ENCODE measurements around the gene HSD17B2.

The HSD17B2 gene

GRCh38 chr16:82031116-82032084 lies 3.7 kb upstream of the HSD17B2 start:
- Mint-ChIP-seq H3K4me3 (no peak overlapping the region), H3K36me3 (ENCODE audit: low read depth) (no peaks in the 10 kb centered on the region), H3K27me3 (peaks cover 14% of the 10 kb centered on the region), H3K4me1 (ENCODE audit: low read depth) (no peaks in the 10 kb centered on the region), H3K9me3 (no peaks in the 10 kb centered on the region), H3K27ac (no peak overlapping the region)
- intact Hi-C loops (cut with micrococcal nuclease): loop anchor here (1.0 to 5.0 kb wide), 2 partner anchors 199 to 426 kb away; no protein-coding TSS in a partner anchor

DNA sequence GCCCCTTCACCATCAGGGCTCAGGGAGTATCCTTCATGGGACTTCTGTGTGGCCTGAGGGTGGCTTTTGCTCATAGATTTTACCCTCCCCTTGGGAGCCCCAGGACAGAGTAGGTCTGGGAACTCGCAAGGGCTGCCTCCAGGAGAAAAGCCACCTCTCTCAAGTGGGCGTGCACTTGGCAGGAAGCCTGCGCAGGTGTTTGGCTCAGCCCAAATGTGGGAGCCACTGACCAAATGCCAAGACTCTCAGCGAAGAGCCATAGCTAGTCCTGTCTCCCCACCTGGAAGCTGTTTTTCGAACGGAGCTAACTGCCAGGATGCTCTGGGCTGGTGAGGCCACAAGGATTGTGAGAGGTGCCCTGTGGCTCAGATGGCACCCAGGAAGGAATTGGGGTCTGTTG lies 2.0 kb upstream of the HSD17B2 start:
- intact Hi-C loops (cut with micrococcal nuclease): loop anchor here (5.0 kb wide), 1 partner anchor 424 kb away; no protein-coding TSS in a partner anchor
- H3K4me1 Mint-ChIP-seq (ENCODE audit: low read depth): no peaks in the 10 kb centered on the region
- H3K27me3 Mint-ChIP-seq: peaks cover 14% of the 10 kb centered on the region
- no peaks in the 10 kb centered on the region for H3K9me3 Mint-ChIP-seq
- H3K4me3 Mint-ChIP-seq: no peak overlapping the region
- H3K36me3 Mint-ChIP-seq (ENCODE audit: low read depth): no peaks in the 10 kb centered on the region
- no peak overlapping the region for H3K27ac Mint-ChIP-seq

GRCh38 chr16:82033683-82034300 lies 1.3 kb upstream of the HSD17B2 start:
- no peak overlapping the region for H3K4me3 Mint-ChIP-seq
- H3K4me1 Mint-ChIP-seq (ENCODE audit: low read depth): no peaks in the 10 kb centered on the region
- H3K27ac Mint-ChIP-seq: no peak overlapping the region
- H3K9me3 Mint-ChIP-seq: no peaks in the 10 kb centered on the region
- no peaks in the 10 kb centered on the region for H3K36me3 Mint-ChIP-seq (ENCODE audit: low read depth)
- intact Hi-C loops (cut with micrococcal nuclease): loop anchor here (5.0 kb wide), 1 partner anchor 424 kb away; no protein-coding TSS in a partner anchor
- peaks cover 17% of the 10 kb centered on the region for H3K27me3 Mint-ChIP-seq

DNA sequence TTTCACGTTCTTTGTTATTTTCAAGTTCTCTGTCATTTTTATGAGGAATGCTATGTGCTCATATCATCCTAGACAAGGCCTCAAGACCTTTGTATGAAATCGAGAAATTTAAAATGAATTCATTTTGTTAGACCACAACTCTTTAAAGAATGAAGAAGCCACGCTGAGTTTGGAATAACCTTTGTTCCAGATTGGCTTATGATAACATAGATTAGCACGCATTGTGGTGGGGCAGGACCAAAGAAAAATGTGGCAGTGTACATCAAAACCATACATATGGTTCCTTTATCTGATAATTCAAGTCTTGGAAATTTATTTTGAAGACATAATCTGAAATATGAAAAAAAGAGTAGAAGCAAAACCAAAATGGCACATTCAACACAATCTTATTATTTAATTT lies 2.2 kb downstream of the HSD17B2 start:
- Mint-ChIP-seq H3K4me3 (no peak overlapping the region), H3K9me3 (no peaks in the 10 kb centered on the region), H3K27ac (no peak overlapping the region), H3K4me1 (ENCODE audit: low read depth) (no peaks in the 10 kb centered on the region), H3K27me3 (peaks cover 20% of the 10 kb centered on the region), H3K36me3 (ENCODE audit: low read depth) (no peaks in the 10 kb centered on the region)
- intact Hi-C loops (cut with micrococcal nuclease): no loop called here

DNA sequence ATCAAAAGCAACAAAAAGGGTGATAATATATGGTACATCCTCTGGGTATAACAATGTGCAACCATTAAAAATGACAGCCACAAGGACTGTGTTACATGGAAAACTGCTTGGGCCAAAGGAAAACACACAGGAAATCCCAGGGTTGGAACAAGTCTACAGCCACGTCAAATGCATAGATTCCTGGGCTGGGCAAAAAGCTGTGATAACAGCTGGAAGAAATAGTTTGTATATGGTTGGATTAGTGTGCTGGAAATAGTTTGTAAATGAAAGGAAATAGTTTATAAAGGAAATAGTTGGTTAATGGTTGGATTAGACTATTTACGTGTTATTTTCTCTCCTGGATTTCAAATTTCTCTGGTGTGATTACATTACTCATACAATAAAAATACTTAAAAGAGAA lies 2.6 kb downstream of the HSD17B2 start:
- H3K4me3 Mint-ChIP-seq: no peak overlapping the region
- intact Hi-C loops (cut with micrococcal nuclease): no loop called here

GRCh38 chr16:82040296-82040695 lies 5.2 kb downstream of the HSD17B2 start:
- Mint-ChIP-seq H3K27ac (no peak overlapping the region), H3K4me3 (no peak overlapping the region), H3K36me3 (ENCODE audit: low read depth) (no peaks in the 10 kb centered on the region), H3K27me3 (peaks cover 10% of the 10 kb centered on the region), H3K9me3 (no peaks in the 10 kb centered on the region), H3K4me1 (ENCODE audit: low read depth) (no peaks in the 10 kb centered on the region)
- intact Hi-C loops (cut with micrococcal nuclease): no loop called here

More for the DNA sequence above, 2.6 kb downstream of the HSD17B2 start:
- H3K4me1 Mint-ChIP-seq (ENCODE audit: low read depth): no peaks in the 10 kb centered on the region
- H3K9me3 Mint-ChIP-seq: no peaks in the 10 kb centered on the region
- no peak overlapping the region for H3K27ac Mint-ChIP-seq
- H3K36me3 Mint-ChIP-seq (ENCODE audit: low read depth): no peaks in the 10 kb centered on the region
- H3K27me3 Mint-ChIP-seq: peaks cover 20% of the 10 kb centered on the region

- H3K27me3 Mint-ChIP-seq: peaks cover 6% of the 10 kb centered on the region
- H3K27ac Mint-ChIP-seq: no peak overlapping the region
- no peak overlapping the region for H3K4me3 Mint-ChIP-seq
- H3K9me3 Mint-ChIP-seq: no peaks in the 10 kb centered on the region
- intact Hi-C loops (cut with micrococcal nuclease): no loop called here
- H3K4me1 Mint-ChIP-seq (ENCODE audit: low read depth): no peaks in the 10 kb centered on the region
- H3K36me3 Mint-ChIP-seq (ENCODE audit: low read depth): no peaks in the 10 kb centered on the region
These were observed 6.5 kb downstream of the HSD17B2 start for GRCh38 chr16:82041542-82041941.

DNA sequence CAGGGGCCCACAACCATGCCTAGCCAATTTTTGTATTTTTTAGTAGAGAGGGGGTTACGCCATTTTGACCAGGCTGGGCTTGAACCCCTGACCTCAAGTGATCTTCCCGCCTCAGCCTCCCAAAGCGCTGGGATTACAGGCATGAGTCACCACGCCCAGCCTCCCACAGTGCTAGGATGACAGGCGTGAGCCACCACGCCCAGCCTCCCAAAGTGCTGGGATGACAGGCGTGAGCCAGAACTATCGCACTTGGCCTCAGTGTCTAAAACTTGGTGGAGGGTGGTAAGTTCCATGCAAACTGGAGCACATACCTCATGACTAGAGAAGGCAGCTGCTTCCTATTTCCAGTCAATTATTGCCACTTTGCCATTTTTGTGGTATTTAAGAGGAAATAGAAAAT lies 7.1 kb downstream of the HSD17B2 start:
- H3K4me1 Mint-ChIP-seq (ENCODE audit: low read depth): no peaks in the 10 kb centered on the region
- intact Hi-C loops (cut with micrococcal nuclease): no loop called here
- H3K27ac Mint-ChIP-seq: no peak overlapping the region
- H3K4me3 Mint-ChIP-seq: no peak overlapping the region
- peaks cover 7% of the 10 kb centered on the region for H3K27me3 Mint-ChIP-seq
- no peaks in the 10 kb centered on the region for H3K9me3 Mint-ChIP-seq
- no peaks in the 10 kb centered on the region for H3K36me3 Mint-ChIP-seq (ENCODE audit: low read depth)

DNA sequence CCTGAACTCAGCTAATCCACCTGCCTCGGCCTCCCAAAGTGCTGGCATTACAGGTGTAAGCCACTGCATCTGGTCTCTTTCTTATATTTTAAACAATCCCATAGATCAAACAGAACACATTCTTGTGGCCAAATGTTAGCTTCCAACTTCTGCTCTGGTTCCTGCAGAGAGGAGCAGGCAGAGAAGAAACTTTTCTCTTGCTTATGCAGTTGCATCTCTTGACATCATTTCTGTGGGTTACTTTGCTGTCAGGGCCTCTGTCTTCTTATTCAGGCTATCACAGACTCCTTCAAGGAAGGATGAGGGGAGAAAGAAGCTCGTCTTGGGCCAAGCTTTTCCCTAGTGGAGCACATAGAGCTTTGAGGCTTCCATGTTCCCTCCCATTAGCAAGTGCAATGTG lies 7.8 kb downstream of the HSD17B2 start:
- Mint-ChIP-seq H3K4me1 (ENCODE audit: low read depth) (no peaks in the 10 kb centered on the region), H3K36me3 (ENCODE audit: low read depth) (no peaks in the 10 kb centered on the region), H3K9me3 (no peaks in the 10 kb centered on the region), H3K4me3 (no peak overlapping the region), H3K27me3 (peaks cover 8% of the 10 kb centered on the region), H3K27ac (no peak overlapping the region)
- intact Hi-C loops (cut with micrococcal nuclease): no loop called here

GRCh38 chr16:82043680-82044584 lies 8.9 kb downstream of the HSD17B2 start:
- intact Hi-C loops (cut with micrococcal nuclease): no loop called here
- no peak overlapping the region for H3K4me3 Mint-ChIP-seq
- peaks cover 8% of the 10 kb centered on the region for H3K27me3 Mint-ChIP-seq
- no peaks in the 10 kb centered on the region for H3K9me3 Mint-ChIP-seq
- no peaks in the 10 kb centered on the region for H3K4me1 Mint-ChIP-seq (ENCODE audit: low read depth)
- no peaks in the 10 kb centered on the region for H3K36me3 Mint-ChIP-seq (ENCODE audit: low read depth)
- no peak overlapping the region for H3K27ac Mint-ChIP-seq

DNA sequence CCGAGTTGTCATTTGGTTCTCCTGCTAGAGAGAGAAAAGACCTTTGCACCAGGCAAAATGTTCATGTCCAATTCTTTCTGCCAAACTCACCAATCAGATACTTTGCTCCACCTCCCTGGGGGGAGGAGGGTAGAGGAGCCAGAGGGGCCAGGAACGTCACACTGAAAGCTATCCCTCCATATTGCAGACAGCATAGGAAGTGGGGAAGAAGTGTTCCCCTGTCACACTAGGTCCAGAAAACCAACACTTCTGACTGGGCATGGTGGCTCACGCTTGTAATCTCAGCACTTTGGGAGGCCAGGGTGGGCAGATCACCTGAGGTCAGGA lies 9.5 kb downstream of the HSD17B2 start:
- Mint-ChIP-seq H3K27ac (no peak overlapping the region), H3K4me1 (ENCODE audit: low read depth) (no peaks in the 10 kb centered on the region), H3K4me3 (no peak overlapping the region), H3K9me3 (no peaks in the 10 kb centered on the region), H3K27me3 (peaks cover 7% of the 10 kb centered on the region), H3K36me3 (ENCODE audit: low read depth) (no peaks in the 10 kb centered on the region)
- intact Hi-C loops (cut with micrococcal nuclease): no loop called here

GRCh38 chr16:82045465-82045864 lies 10.4 kb downstream of the HSD17B2 start:
- no peak overlapping the region for H3K27ac Mint-ChIP-seq
- no peaks in the 10 kb centered on the region for H3K9me3 Mint-ChIP-seq
- intact Hi-C loops (cut with micrococcal nuclease): no loop called here
- no peaks in the 10 kb centered on the region for H3K4me1 Mint-ChIP-seq (ENCODE audit: low read depth)
- no peaks in the 10 kb centered on the region for H3K36me3 Mint-ChIP-seq (ENCODE audit: low read depth)
- no peak overlapping the region for H3K4me3 Mint-ChIP-seq
- peaks cover 8% of the 10 kb centered on the region for H3K27me3 Mint-ChIP-seq

DNA sequence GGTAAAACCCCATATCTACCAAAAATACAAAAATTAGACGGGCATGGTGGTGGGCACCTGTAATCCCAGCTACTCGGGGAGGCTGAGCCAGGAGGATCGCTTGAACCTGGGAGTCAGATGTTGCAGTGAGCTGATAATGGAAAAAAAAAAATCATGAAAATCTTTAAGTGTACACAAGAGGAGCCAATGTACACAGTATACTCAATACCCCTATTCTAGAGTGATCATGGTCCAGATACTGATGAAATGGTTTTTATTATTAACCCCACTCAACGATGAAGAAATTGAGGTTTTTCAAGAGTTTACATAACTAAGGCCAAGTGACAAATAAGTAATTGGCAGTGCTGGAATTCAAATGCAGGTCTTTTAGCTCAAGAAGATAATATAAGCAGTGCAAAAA lies 11.5 kb downstream of the HSD17B2 start:
- H3K27me3 Mint-ChIP-seq: peaks cover 10% of the 10 kb centered on the region
- H3K4me3 Mint-ChIP-seq: no peak overlapping the region
- no peaks in the 10 kb centered on the region for H3K36me3 Mint-ChIP-seq (ENCODE audit: low read depth)
- intact Hi-C loops (cut with micrococcal nuclease): no loop called here
- H3K9me3 Mint-ChIP-seq: no peaks in the 10 kb centered on the region
- no peaks in the 10 kb centered on the region for H3K4me1 Mint-ChIP-seq (ENCODE audit: low read depth)
- no peak overlapping the region for H3K27ac Mint-ChIP-seq

- intact Hi-C loops (cut with micrococcal nuclease): no loop called here
- no peaks in the 10 kb centered on the region for H3K36me3 Mint-ChIP-seq (ENCODE audit: low read depth)
- no peaks in the 10 kb centered on the region for H3K9me3 Mint-ChIP-seq
- H3K27ac Mint-ChIP-seq: no peak overlapping the region
- H3K4me1 Mint-ChIP-seq (ENCODE audit: low read depth): no peaks in the 10 kb centered on the region
- H3K4me3 Mint-ChIP-seq: no peak overlapping the region
- peaks cover 10% of the 10 kb centered on the region for H3K27me3 Mint-ChIP-seq
These were observed 11.9 kb downstream of the HSD17B2 start for GRCh38 chr16:82046941-82047340.

Measured in dendritic cell treated with granulocyte-macrophage colony-stimulating factor and Interleukin-4, amounts not matched to agents 40 ng/mL and 50 ng/mL, for 4 days (primary cell).